GM21619 (cell line): ENCODE data around the gene FUT6.
"Not testable (repeated sequence)": the region's sequence is repeated elsewhere in the genome, so short reads cannot be mapped to it uniquely, and the experiment has no call there.

Source experiments
- ATAC-seq: cut with Tn5 transposase; IDR thresholded peaks from one replicate; pipeline ENCODE4 v1.9.1; 2021; ENCODE audit not compliant: unreplicated experiment

FUT6 gene

GRCh38 chr19:5863030-5863665, 23.6 kb upstream of the FUT6 start:
- ATAC-seq: no peak

DNA sequence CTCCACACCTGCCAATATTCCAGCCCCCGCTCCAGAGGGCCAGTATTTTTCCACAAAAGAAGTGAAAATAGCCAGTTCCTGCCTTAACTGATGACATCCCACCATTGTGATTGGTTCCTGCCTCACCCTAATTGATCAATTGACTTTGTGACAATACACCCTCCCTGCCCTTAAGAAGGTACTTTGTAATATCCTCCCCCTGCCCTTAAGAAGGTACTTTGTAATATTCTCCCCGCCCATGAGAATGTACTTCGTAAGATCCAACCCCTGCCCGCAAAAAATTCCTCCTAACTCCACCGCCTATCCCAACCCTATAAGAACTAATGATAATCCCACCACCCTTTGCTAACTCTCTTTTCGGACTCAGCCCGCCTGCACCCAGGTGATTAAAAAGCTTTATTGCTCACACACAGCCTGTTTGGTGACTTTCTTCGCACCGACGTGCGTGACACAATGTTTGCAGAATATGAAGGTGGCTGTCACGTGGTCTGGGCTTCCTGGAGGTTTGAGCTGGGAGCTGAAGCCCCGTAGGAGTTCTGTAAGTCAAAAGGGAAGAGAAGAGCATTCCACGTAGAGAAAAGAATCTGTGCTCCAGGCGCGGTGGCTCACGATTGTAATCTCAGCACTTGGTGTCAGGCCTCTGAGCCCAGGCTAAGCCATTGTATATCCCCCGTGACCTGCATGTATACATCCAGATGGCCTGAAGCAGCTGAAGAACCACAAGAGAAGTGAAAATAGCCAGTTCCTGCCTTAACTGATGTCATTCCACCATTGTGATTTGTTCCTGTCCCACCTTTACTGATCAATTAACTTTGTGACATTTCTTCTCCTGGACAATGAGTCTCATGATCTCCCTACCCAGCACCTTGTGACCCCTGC, 17.9 kb upstream of the FUT6 start:
- ATAC-seq: no peak

GRCh38 chr19:5855151-5855550, 15.6 kb upstream of the FUT6 start:
- ATAC-seq: not testable (repeated sequence)

GRCh38 chr19:5854121-5854520, 14.6 kb upstream of the FUT6 start:
- not testable (repeated sequence) for ATAC-seq

GRCh38 chr19:5851302-5851701, 11.8 kb upstream of the FUT6 start, which contains the start of gene FUT3:
FUT3 (minus strand) TSS chr19:5851449.
- no peak for ATAC-seq

DNA sequence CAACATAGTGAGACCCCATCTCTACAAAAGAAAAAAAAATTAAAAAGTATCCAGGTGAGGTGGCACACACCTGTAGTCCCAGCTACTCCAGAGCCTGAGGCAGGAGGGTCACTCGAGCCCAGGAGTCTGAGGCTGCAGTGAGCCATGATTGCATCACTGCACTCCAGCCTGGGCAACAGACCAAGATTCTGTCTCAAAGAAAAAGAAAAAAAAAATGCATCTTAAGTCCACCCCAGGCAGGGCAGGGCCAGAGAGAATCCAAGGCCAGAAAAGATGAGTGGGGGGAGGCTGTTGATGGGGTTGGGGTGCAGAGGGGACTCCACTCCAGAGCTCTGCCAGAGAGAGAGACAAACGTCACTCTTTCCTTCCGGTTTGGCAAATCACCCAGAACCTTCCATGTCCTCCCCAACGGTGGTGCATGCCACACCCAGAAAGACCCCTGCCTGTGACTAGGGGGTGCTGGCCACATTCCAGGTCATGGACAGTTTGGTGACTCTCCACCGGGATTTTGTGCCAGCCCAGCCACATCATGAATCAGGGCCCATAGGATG, 11.3 kb upstream of the FUT6 start:
- no peak for ATAC-seq

- ATAC-seq: no peak
These were observed 10.7 kb upstream of the FUT6 start for GRCh38 chr19:5850189-5850588.

- not testable (repeated sequence) for ATAC-seq
These were observed 9.1 kb upstream of the FUT6 start for GRCh38 chr19:5848621-5849020.

GRCh38 chr19:5847846-5848245, 8.3 kb upstream of the FUT6 start:
- not testable (repeated sequence) for ATAC-seq

GRCh38 chr19:5844456-5845433, 5.2 kb upstream of the FUT6 start:
- ATAC-seq: no peak

DNA sequence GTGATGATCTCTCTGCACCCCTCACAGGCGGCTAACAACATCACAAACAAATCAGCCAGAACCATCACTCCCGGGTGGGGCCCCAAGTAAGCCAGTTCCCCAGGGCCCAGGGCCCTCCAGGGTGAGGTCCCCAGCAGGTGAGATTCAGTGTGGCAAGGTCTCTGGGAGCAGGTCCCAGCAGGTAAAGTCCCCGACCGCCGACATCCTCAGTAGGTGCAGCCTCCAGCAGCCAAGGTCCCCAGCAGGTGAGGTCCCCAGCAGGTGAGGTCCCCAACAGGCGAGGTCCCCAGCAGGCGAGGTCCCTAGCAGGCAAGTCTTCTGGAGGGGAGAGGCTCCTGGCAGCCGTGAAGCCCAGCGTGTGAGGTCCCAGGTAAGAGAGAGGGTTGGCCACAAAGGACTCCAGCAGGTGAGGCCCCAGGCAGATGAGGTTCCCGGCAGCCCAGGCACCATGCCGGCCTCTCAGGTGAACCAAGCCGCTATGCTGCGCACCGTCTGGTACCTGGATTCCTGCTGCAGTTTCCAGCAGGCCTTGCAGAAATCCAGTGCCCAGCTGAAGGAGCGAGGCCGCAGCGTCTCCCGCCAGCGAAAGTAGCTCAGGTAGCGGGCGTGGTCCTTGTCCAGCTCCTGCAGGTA, 3.9 kb upstream of the FUT6 start:
- ATAC-seq: no peak

DNA sequence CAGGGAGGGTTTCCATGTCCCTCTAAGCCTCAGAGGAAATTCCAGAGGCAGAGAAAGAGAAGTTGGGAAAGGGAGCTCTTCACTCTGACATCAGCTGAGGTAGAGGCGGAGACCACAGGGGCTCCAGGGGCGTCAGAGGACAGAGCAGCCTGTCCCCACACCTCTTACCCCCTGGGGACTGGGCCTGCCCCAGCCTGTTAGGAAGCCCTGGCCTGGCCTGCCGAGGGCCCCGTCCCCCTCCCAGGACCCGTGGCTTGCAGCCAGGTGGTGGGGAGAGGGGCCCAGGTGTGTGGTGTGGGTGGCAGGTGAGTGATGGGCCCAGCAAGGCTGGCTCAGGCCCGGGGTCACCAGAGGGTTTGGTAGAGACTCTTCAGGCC, 2.2 kb upstream of the FUT6 start:
- not testable (repeated sequence) for ATAC-seq

- no peak for ATAC-seq
These were observed 993 bp downstream of the FUT6 start for GRCh38 chr19:5838353-5839064.

- ATAC-seq: no peak
These were observed 1.6 kb downstream of the FUT6 start for GRCh38 chr19:5837761-5838352.

- ATAC-seq: no peak
These were observed 6.8 kb downstream of the FUT6 start for GRCh38 chr19:5832527-5833216.

GRCh38 chr19:5832061-5832460, 7.4 kb downstream of the FUT6 start:
- no peak for ATAC-seq

- no peak for ATAC-seq
These were observed 8.3 kb downstream of the FUT6 start for GRCh38 chr19:5831159-5831558.

- ATAC-seq: no peak
These were observed 9.8 kb downstream of the FUT6 start for GRCh38 chr19:5829567-5830310.
